Gastroesophageal sphincter (tissue), 4 donors: ENCODE results near the gene TEX2. TPM values are rescaled to one million over a fixed set of nuclear protein-coding genes. Genes with fewer than 3 reads are reported as not detected.

Experiments
- ATAC-seq: fragments of 150-250 bp; one replicate; pipeline ENCODE4 v1.9.1; 2016; ENCODE audit warnings: mild to moderate bottlenecking, moderate library complexity
- H3K27ac ChIP-seq, 4 donors: fragments of 200-600 bp; sonication (generic) in 3 of 4; 1 replicate in 3 of 4; 2 replicates in 1 of 4; pipeline ENCODE4 v1.5.1; 2016 to 2019
- H3K27me3 ChIP-seq: fragments of 200-600 bp; sonication (generic); one replicate; pipeline ENCODE4 v1.5.1; 2019
- H3K36me3 ChIP-seq, 2 donors: fragments of 200-600 bp; sonication (generic); one replicate each; pipeline ENCODE4 v1.5.1; 2019; ENCODE audit warnings: control low read depth in 1 of 2
- H3K4me1 ChIP-seq, 3 donors: fragments of 200-600 bp; sonication (generic); 1 replicate in 2 of 3; 2 replicates in 1 of 3; pipeline ENCODE4 v1.5.1; 2016 to 2019; ENCODE audit warnings: control low read depth in 2 of 3
- H3K4me3 ChIP-seq, 2 donors: fragments of 200-600 bp; sonication (generic); one replicate each; pipeline ENCODE4 v1.5.1; 2019; ENCODE audit warnings: mild to moderate bottlenecking in 1 of 2, moderate library complexity in 1 of 2
- H3K9me3 ChIP-seq, 3 donors: fragments of 200-600 bp; sonication (generic); one replicate each; pipeline ENCODE4 v1.5.1; 2017 to 2019; ENCODE audit warnings: control low read depth in 2 of 3
- EP300 ChIP-seq: sonication (generic); formaldehyde crosslinking; IDR thresholded peaks from one replicate; pipeline ENCODE4 v1.6.1; 2017; ENCODE audit warnings: antibody characterized with exemption, mild to moderate bottlenecking
- POLR2A ChIP-seq, 2 donors: fragments of 450-650 bp; IDR thresholded peaks; one replicate each; pipeline ENCODE4 v1.6.1; 2017; ENCODE audit warnings: antibody characterized with exemption in 2 of 2, mild to moderate bottlenecking in 2 of 2, moderate library complexity in 1 of 2
- POLR2AphosphoS5 ChIP-seq: sonication (generic); formaldehyde crosslinking; IDR thresholded peaks from one replicate; pipeline ENCODE4 v1.6.1; 2017; ENCODE audit warnings: antibody characterized with exemption
- WGBS, 2 donors: methylation state at CpG; one replicate each; pipeline ENCODE4 v1.1.5; 2018; ENCODE audit warnings: low coverage in 1 of 2; 5-methylcytosine and 5-hydroxymethylcytosine counted together
- total RNA-seq, 4 donors: library from RNA; depleted of rRNA; stranded (reverse); fragments of >200 nt; gene quantifications; one replicate each; pipeline ENCODE4 v1.1.0, GENCODE V29; 2016
- TF ChIP-seq, protein P1 (sequence below), 4 experiments: fragments of 200-600 bp in 2 of 4; fragments of 450-650 bp in 2 of 4; sonication (generic) in 1 of 4; IDR thresholded peaks; one replicate each; pipeline ENCODE4 v1.5.1; 2017 to 2019; ENCODE audit warnings: antibody characterized with exemption in 4 of 4, mild to moderate bottlenecking in 2 of 4, moderate library complexity in 2 of 4

TEX2 gene
- total RNA-seq, 4 donors from 2014 or later = 37.8 to 60.9 (median 47.0) TPM

DNA sequence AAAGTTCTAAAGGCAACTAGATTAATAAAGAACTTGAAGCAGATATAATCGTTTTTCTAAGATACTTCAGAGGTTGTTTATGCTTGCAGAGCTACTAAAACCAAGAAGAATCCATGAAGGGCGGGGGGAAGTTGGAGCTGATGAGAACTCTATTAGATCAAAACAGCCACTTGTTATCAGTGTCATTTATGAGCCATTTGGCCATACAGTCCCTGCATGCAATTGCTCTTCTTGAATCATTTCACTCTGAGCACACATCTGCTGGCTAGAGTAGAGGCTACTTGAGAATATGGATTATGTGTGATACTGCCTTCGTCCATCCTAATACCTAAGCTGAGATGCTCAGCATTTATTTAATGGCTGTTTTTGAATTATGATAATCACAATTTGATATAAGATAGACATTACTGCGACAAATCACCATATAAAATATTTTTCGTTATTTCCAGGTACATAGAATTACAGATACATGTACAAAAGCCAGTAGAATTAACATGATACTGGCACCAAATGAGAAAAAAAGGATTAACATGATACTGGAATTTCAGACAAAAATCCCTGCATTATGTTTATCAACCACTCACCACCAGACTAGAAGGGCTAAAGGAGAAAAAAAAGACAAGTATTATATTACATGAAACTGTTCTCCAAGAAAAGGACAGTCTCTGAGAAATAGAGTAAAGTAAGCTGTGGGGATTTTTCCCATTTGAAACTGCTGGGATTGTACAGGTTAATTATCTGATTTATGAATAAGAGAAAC lies 64.5 kb downstream of the TEX2 start:
- Histone ChIP-seq H3K4me3 (no peak overlapping the region), H3K27ac (no peak overlapping the region), H3K27me3 (no peaks in the 10 kb centered on the region), H3K4me1 (peaks cover 0 to 31% (median 5%) of the 10 kb centered on the region in 3 donors), H3K36me3 (peaks cover 0 to 1% of the 10 kb centered on the region in 2 donors), H3K9me3 (peaks cover 0 to 9% (median 0%) of the 10 kb centered on the region in 3 donors)
- no peak for ATAC-seq
- 92 to 93% methylated on average over 5 of the region's 5 CpGs for WGBS, 2 donors
- TF ChIP-seq, protein P1, sequence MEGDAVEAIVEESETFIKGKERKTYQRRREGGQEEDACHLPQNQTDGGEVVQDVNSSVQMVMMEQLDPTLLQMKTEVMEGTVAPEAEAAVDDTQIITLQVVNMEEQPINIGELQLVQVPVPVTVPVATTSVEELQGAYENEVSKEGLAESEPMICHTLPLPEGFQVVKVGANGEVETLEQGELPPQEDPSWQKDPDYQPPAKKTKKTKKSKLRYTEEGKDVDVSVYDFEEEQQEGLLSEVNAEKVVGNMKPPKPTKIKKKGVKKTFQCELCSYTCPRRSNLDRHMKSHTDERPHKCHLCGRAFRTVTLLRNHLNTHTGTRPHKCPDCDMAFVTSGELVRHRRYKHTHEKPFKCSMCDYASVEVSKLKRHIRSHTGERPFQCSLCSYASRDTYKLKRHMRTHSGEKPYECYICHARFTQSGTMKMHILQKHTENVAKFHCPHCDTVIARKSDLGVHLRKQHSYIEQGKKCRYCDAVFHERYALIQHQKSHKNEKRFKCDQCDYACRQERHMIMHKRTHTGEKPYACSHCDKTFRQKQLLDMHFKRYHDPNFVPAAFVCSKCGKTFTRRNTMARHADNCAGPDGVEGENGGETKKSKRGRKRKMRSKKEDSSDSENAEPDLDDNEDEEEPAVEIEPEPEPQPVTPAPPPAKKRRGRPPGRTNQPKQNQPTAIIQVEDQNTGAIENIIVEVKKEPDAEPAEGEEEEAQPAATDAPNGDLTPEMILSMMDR (IDR thresholded peaks at IDR 0.05) = no peak
- TF ChIP-seq POLR2AphosphoS5 (no peak), POLR2A (IDR thresholded peaks at IDR 0.05) (no peak), EP300 (no peak)

DNA sequence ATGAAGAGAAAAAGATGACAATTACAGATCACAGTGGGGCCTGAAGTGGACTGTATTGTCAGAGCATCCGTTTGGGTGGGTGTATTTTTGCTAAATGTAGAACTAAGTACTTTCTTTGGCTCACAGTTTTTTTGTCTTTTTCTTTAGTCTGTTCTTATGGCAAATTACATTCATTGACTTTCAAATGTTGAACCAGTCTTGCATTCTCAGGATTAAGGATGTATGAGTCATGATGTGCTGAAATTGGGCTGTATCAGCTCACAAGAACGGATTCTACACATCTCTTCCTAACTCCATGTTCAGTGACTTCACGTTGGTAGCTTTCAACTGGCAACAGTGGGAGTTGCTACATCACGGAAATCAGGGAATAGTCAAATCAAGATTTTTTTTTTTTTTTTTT lies 66.5 kb downstream of the TEX2 start:
- Histone ChIP-seq H3K36me3 (peaks cover 3 to 19% of the 10 kb centered on the region in 2 donors), H3K27me3 (no peaks in the 10 kb centered on the region), H3K4me3 (no peak overlapping the region), H3K4me1 (peaks cover 0 to 15% (median 5%) of the 10 kb centered on the region in 3 donors), H3K27ac (no peak overlapping the region), H3K9me3 (peaks cover 0 to 9% (median 0%) of the 10 kb centered on the region in 3 donors)
- TF ChIP-seq POLR2AphosphoS5 (no peak), EP300 (no peak), POLR2A (IDR thresholded peaks at IDR 0.05) (no peak)
- TF ChIP-seq, protein P1 (IDR thresholded peaks at IDR 0.05) = no peak
- WGBS, 2 donors = 81 to 97% methylated on average over 4 of the region's 4 CpGs
- no peak for ATAC-seq

GRCh38 chr17:64193561-64193960 lies 69.5 kb downstream of the TEX2 start:
- Histone ChIP-seq H3K4me3 (no peak overlapping the region), H3K27ac (no peak overlapping the region), H3K9me3 (peaks cover 0 to 9% (median 0%) of the 10 kb centered on the region in 3 donors), H3K36me3 (peaks cover 3 to 26% of the 10 kb centered on the region in 2 donors), H3K27me3 (no peaks in the 10 kb centered on the region), H3K4me1 (peaks cover 0 to 7% (median 0%) of the 10 kb centered on the region in 3 donors)
- 78 to 80% methylated on average over 6 to 9 of the region's 9 CpGs for WGBS, 2 donors
- TF ChIP-seq EP300 (no peak), POLR2AphosphoS5 (no peak), POLR2A (IDR thresholded peaks at IDR 0.05) (no peak)
- TF ChIP-seq, protein P1 (IDR thresholded peaks at IDR 0.05) = no peak
- ATAC-seq = no peak

DNA sequence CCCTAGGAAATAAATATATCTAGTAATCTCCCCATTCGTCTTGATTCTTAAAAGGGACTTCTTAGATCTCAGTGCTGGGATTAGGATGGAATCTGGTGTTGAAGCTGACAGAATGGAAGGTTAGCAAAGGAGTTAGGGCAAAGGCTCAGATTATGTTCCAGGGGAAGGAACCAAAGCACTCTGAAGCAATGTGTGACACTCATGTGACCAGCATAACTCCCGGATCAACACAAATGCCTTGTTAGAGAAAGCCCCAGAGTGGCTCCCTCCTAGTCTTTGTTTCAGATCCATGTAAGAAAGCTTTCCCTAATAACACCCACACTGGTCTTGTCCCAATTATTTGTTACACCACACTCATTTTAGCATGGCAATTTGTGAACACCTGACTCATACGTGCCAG lies 70.5 kb downstream of the TEX2 start:
- ATAC-seq = no peak
- Histone ChIP-seq H3K9me3 (peaks cover 0 to 7% (median 0%) of the 10 kb centered on the region in 3 donors), H3K27ac (no peak overlapping the region), H3K4me1 (peaks cover 0 to 7% (median 0%) of the 10 kb centered on the region in 3 donors), H3K4me3 (no peak overlapping the region), H3K27me3 (no peaks in the 10 kb centered on the region), H3K36me3 (peaks cover 3 to 34% of the 10 kb centered on the region in 2 donors)
- TF ChIP-seq POLR2A (IDR thresholded peaks at IDR 0.05) = no peak
- TF ChIP-seq, protein P1 (IDR thresholded peaks at IDR 0.05) = no peak
- TF ChIP-seq POLR2AphosphoS5 = no peak
- no peak for TF ChIP-seq EP300
- WGBS, 2 donors = 55 to 88% methylated on average over 2 to 3 of the region's 3 CpGs

- H3K9me3 ChIP-seq = no peaks in the 10 kb centered on the region
- no peaks in the 10 kb centered on the region for H3K27me3 ChIP-seq
- no peak overlapping the region for H3K4me3 ChIP-seq
- ATAC-seq = no peak
- TF ChIP-seq EP300 (no peak), POLR2A (IDR thresholded peaks at IDR 0.05) (no peak), POLR2AphosphoS5 (no peak)
- TF ChIP-seq, protein P1 (IDR thresholded peaks at IDR 0.05) = no peak
- peaks cover 0 to 7% (median 0%) of the 10 kb centered on the region in 3 donors for H3K4me1 ChIP-seq
- no peak overlapping the region for H3K27ac ChIP-seq
- peaks cover 3 to 43% of the 10 kb centered on the region in 2 donors for H3K36me3 ChIP-seq
- 53 to 82% methylated on average over 2 of the region's 6 CpGs for WGBS, 2 donors
Measured at GRCh38 chr17:64190472-64190871, 72.6 kb downstream of the TEX2 start.
